ENCODE results near the gene CTNNB1. TPM values are rescaled to one million over a fixed set of nuclear protein-coding genes. Genes with fewer than 3 reads are reported as not detected.

Gene CTNNB1
- total RNA-seq, 3 donors from 2014 or later (not counting 1 experiment from before 2014, with no cell fraction given) = 213 to 258 (median 230) TPM

DNA sequence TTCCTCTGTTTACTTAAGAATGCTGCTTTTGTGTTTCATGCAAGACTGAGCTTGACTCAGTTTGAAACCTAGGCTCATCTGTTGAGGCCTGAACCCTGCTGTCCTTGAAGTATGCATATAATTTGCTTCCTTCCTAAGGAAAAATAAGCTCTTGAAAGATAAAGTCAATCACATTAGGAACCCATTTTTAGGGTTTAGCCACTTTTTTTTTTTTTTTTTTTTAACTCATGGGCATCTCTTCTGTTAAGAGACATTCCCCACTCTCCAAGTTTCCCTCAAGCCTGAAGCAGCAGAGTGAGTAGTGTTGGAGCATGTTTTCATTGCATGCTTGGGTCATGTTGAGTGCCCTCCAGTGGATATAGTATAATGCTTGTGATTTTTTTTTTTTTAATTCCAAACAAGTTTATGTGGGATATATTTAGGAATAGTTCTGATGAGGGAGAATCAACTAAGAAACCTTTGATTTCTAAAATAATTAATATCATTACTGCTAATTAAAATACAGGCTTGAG, 3.6 kb downstream of the CTNNB1 start:
- no peaks in the 10 kb centered on the region for H3K27me3 ChIP-seq (ENCODE audit: control insufficient read depth, insufficient read depth, low read length)
- TF ChIP-seq, protein P1, sequence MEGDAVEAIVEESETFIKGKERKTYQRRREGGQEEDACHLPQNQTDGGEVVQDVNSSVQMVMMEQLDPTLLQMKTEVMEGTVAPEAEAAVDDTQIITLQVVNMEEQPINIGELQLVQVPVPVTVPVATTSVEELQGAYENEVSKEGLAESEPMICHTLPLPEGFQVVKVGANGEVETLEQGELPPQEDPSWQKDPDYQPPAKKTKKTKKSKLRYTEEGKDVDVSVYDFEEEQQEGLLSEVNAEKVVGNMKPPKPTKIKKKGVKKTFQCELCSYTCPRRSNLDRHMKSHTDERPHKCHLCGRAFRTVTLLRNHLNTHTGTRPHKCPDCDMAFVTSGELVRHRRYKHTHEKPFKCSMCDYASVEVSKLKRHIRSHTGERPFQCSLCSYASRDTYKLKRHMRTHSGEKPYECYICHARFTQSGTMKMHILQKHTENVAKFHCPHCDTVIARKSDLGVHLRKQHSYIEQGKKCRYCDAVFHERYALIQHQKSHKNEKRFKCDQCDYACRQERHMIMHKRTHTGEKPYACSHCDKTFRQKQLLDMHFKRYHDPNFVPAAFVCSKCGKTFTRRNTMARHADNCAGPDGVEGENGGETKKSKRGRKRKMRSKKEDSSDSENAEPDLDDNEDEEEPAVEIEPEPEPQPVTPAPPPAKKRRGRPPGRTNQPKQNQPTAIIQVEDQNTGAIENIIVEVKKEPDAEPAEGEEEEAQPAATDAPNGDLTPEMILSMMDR (IDR thresholded peaks at IDR 0.05) = no peak
- H3K27ac ChIP-seq (ENCODE audit: low read length) = no peak overlapping the region
- no peaks in the 10 kb centered on the region for H3K27me3 Mint-ChIP-seq (ENCODE audit: low read depth in 2 of 2)
- intact Hi-C loops (cut with micrococcal nuclease) = no loop called here
- H3K4me1 ChIP-seq (ENCODE audit: control insufficient read depth, insufficient read depth, low read length) = peaks cover 12% of the 10 kb centered on the region
- peak overlapping the region; percentile 70 to 87 for H3K27ac Mint-ChIP-seq
- peak overlapping the region; percentile 95 for H3K4me3 Mint-ChIP-seq
- H3K4me3 ChIP-seq (ENCODE audit: low read length) = no peak overlapping the region
- DNase-seq = peak in 1 of 2 donors; percentile 33
- no peaks in the 10 kb centered on the region for H3K9me3 Mint-ChIP-seq
- no peaks in the 10 kb centered on the region for H3K36me3 ChIP-seq (ENCODE audit: control insufficient read depth, insufficient read depth, low read length)
- peaks cover 76 to 81% of the 10 kb centered on the region in 2 donors for H3K4me1 Mint-ChIP-seq
- ATAC-seq = no peak
- no peaks in the 10 kb centered on the region for H3K36me3 Mint-ChIP-seq
- H3K9me3 ChIP-seq (ENCODE audit: control insufficient read depth, insufficient read depth, low read length) = no peaks in the 10 kb centered on the region

DNA sequence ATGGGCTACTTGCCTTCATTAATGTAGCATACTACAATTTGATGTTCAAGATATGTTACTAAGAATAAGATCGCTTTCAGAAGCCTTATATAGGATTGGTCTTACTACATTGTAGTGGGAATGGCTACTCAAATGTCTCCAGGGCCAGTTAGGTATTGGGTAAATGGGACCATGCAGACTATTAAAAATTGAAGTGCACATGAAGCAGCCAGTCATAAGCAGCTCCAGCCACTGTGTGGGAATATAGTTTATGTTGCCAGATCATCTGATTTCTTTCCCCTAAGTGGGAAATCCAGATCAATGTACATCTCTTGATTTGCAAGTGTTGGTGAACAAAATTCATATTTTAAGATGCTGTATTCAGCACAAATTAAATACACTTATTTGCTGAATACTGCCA, 5.1 kb downstream of the CTNNB1 start:
- WGBS (ENCODE audit: insufficient coverage) = 86% methylated on average over 1 of the region's 1 CpG
- Mint-ChIP-seq H3K9me3 (no peaks in the 10 kb centered on the region), H3K27me3 (ENCODE audit: low read depth in 2 of 2) (no peaks in the 10 kb centered on the region), H3K27ac (peak overlapping the region in 1 of 2 donors; percentile 87), H3K4me3 (peak overlapping the region; percentile 67), H3K36me3 (no peaks in the 10 kb centered on the region), H3K4me1 (peaks cover 89 to 91% of the 10 kb centered on the region in 2 donors)
- H3K4me1 ChIP-seq (ENCODE audit: control insufficient read depth, insufficient read depth, low read length) = peaks cover 8% of the 10 kb centered on the region
- H3K27me3 ChIP-seq (ENCODE audit: control insufficient read depth, insufficient read depth, low read length) = no peaks in the 10 kb centered on the region
- DNase-seq (no peak), ATAC-seq (no peak)
- H3K36me3 ChIP-seq (ENCODE audit: control insufficient read depth, insufficient read depth, low read length) = no peaks in the 10 kb centered on the region
- H3K9me3 ChIP-seq (ENCODE audit: control insufficient read depth, insufficient read depth, low read length) = no peaks in the 10 kb centered on the region
- TF ChIP-seq, protein P1 (IDR thresholded peaks at IDR 0.05) = no peak
- H3K27ac ChIP-seq (ENCODE audit: low read length) = no peak overlapping the region
- H3K4me3 ChIP-seq (ENCODE audit: low read length) = no peak overlapping the region
- intact Hi-C loops (cut with micrococcal nuclease) = no loop called here

DNA sequence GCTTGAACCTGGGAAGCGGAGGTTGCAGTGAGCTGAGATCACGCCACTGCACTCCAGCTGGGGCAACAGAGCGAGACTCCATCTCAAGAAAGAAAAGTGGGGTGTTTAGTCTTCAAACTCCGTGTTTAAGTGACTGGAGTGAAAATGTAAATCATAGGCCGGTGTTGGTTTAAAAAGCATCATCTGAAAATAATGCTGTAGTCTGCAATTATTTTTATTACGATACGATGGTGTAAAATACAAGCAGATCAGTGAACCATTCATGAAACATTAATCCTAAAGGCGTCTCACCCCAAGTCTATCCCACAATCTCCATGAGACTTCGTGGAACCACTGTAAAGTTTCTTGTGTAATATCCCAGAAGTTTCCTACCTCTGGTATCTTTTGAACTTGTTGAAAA, 6.3 kb downstream of the CTNNB1 start:
- Mint-ChIP-seq H3K27ac (peak overlapping the region in 1 of 2 donors; percentile 57), H3K27me3 (ENCODE audit: low read depth in 2 of 2) (no peaks in the 10 kb centered on the region), H3K4me1 (peaks cover 86 to 87% of the 10 kb centered on the region in 2 donors), H3K9me3 (no peaks in the 10 kb centered on the region), H3K4me3 (no peak overlapping the region), H3K36me3 (no peaks in the 10 kb centered on the region)
- DNase-seq (no peak), ATAC-seq (no peak)
- 85% methylated on average over 7 of the region's 9 CpGs for WGBS (ENCODE audit: insufficient coverage)
- H3K9me3 ChIP-seq (ENCODE audit: control insufficient read depth, insufficient read depth, low read length) = no peaks in the 10 kb centered on the region
- H3K4me1 ChIP-seq (ENCODE audit: control insufficient read depth, insufficient read depth, low read length) = peaks cover 8% of the 10 kb centered on the region
- TF ChIP-seq, protein P1 (IDR thresholded peaks at IDR 0.05) = no peak
- intact Hi-C loops (cut with micrococcal nuclease) = no loop called here
- H3K27ac ChIP-seq (ENCODE audit: low read length) = no peak overlapping the region
- no peaks in the 10 kb centered on the region for H3K27me3 ChIP-seq (ENCODE audit: control insufficient read depth, insufficient read depth, low read length)
- H3K36me3 ChIP-seq (ENCODE audit: control insufficient read depth, insufficient read depth, low read length) = no peaks in the 10 kb centered on the region
- H3K4me3 ChIP-seq (ENCODE audit: low read length) = no peak overlapping the region

DNA sequence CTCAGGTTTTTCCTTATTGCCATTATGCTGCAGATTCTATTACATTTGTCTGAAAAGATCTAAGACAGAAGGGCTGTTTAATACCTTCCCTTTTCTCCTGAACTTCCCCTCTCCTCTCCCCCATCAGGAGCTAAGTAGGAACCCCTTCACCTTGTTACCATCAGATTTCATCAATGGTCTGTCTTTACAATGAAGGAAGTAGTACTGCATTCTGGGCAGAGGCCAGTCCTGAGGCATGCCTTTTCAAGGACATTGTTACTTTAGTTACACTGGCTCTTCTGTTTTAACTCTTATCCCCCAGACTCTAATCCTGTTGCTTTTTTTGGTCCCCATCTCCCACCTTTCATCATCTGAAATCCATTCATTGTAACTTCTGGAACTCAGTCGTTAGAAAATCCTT, 8.1 kb downstream of the CTNNB1 start:
- H3K36me3 Mint-ChIP-seq = no peaks in the 10 kb centered on the region
- DNase-seq = no peak
- TF ChIP-seq, protein P1 (IDR thresholded peaks at IDR 0.05) = no peak
- no peaks in the 10 kb centered on the region for H3K27me3 ChIP-seq (ENCODE audit: control insufficient read depth, insufficient read depth, low read length)
- no peaks in the 10 kb centered on the region for H3K27me3 Mint-ChIP-seq (ENCODE audit: low read depth in 2 of 2)
- intact Hi-C loops (cut with micrococcal nuclease) = no loop called here
- H3K27ac ChIP-seq (ENCODE audit: low read length) = no peak overlapping the region
- peak overlapping the region; percentile 0 to 47 for H3K27ac Mint-ChIP-seq
- H3K36me3 ChIP-seq (ENCODE audit: control insufficient read depth, insufficient read depth, low read length) = no peaks in the 10 kb centered on the region
- no peaks in the 10 kb centered on the region for H3K9me3 Mint-ChIP-seq
- H3K9me3 ChIP-seq (ENCODE audit: control insufficient read depth, insufficient read depth, low read length) = no peaks in the 10 kb centered on the region
- H3K4me3 Mint-ChIP-seq = peak overlapping the region; percentile 52
- H3K4me1 Mint-ChIP-seq = peaks cover 83% of the 10 kb centered on the region in 2 donors
- peak in 1 of 3 donors; percentile 38 for ATAC-seq
- no peak overlapping the region for H3K4me3 ChIP-seq (ENCODE audit: low read length)
- H3K4me1 ChIP-seq (ENCODE audit: control insufficient read depth, insufficient read depth, low read length) = peaks cover 5% of the 10 kb centered on the region
- WGBS (ENCODE audit: insufficient coverage) = 70% methylated on average over 1 of the region's 1 CpG
